HepG2 (cell line): ENCODE measurements around the gene AGAP3. TPM values are rescaled to one million over a fixed set of nuclear protein-coding genes. Genes with fewer than 3 reads are reported as not detected.

Experiments
- KDM2A ChIP-seq: sonication (generic); formaldehyde crosslinking; IDR thresholded peaks from 2 replicates; pipeline ENCODE4 v1.4.0; 2020; ENCODE audit warnings: low read depth, missing genetic modification reagents, borderline replicate concordance
- NFIB ChIP-seq: sonication (generic); formaldehyde crosslinking; IDR thresholded peaks from 2 replicates; pipeline ENCODE4 v1.9.0; 2021; ENCODE audit warnings: missing genetic modification reagents, mild to moderate bottlenecking, borderline replicate concordance
- SALL1 ChIP-seq: sonication (generic); formaldehyde crosslinking; IDR thresholded peaks from 2 replicates; pipeline ENCODE4 v1.8.0; 2022; ENCODE audit warnings: mild to moderate bottlenecking, missing genetic modification reagents
- TMF1 ChIP-seq: sonication (generic); formaldehyde crosslinking; IDR thresholded peaks from 2 replicates; pipeline ENCODE4 v1.8.1; 2022; ENCODE audit warnings: low read depth, missing genetic modification reagents
- YEATS2 ChIP-seq: sonication (generic); formaldehyde crosslinking; IDR thresholded peaks from 2 replicates; pipeline ENCODE4 v1.4.0; 2020; ENCODE audit warnings: missing genetic modification reagents, borderline replicate concordance
- ZNF724P ChIP-seq: sonication (generic); formaldehyde crosslinking; IDR thresholded peaks from 2 replicates; pipeline ENCODE4 v1.8.0; 2022; ENCODE audit warnings: missing genetic modification reagents, borderline replicate concordance
- ZNF747 ChIP-seq: sonication (generic); formaldehyde crosslinking; IDR thresholded peaks from 2 replicates; pipeline ENCODE4 v1.8.1; 2023; ENCODE audit warnings: missing genetic modification reagents, mild to moderate bottlenecking, borderline replicate concordance
- ZNF776 ChIP-seq: sonication (generic); formaldehyde crosslinking; IDR thresholded peaks from 2 replicates; pipeline ENCODE4 v1.4.0; 2020; ENCODE audit warnings: mild to moderate bottlenecking, missing genetic modification reagents
- polyA plus RNA-seq, 8 experiments: library from polyadenylated mRNA; depleted of rRNA in 3 of 8; stranded (reverse) in 7 of 8; unstranded in 1 of 8; fragments of >200 nt; fragmentation: Illumina TruSeq in 4 of 8; extraction: Trizol in 4 of 8; gene quantifications; 2 replicates each; pipeline versions ENCODE4 v1.2.1 to v1.2.3, GENCODE V29; 2011 to 2016; ENCODE audit warnings: low read depth in 4 of 8, missing spikeins in 1 of 8, mixed read lengths in 1 of 8; ENCODE audit not compliant: insufficient read depth in 1 of 8
- total RNA-seq, 5 experiments: library from RNA; depleted of rRNA; stranded (reverse); fragments of >200 nt; fragmentation: Illumina TruSeq; extraction: Trizol; gene quantifications; 2 replicates each; pipeline ENCODE4 v1.2.3, GENCODE V29; 2016; ENCODE audit warnings: low read depth in 1 of 5
- TF ChIP-seq, protein P1 (sequence below): sonication (generic); formaldehyde crosslinking; IDR thresholded peaks from 2 replicates; pipeline ENCODE4 v1.8.0; 2022; ENCODE audit warnings: missing genetic modification reagents, mild to moderate bottlenecking, inconsistent platforms, borderline replicate concordance
- TF ChIP-seq, protein P2 (sequence below): sonication (generic); formaldehyde crosslinking; IDR thresholded peaks from 2 replicates; pipeline ENCODE4 v1.8.1; 2023; ENCODE audit warnings: mild to moderate bottlenecking, moderate library complexity, missing genetic modification reagents
- TF ChIP-seq, protein P3 (sequence below): sonication (generic); formaldehyde crosslinking; IDR thresholded peaks from 2 replicates; pipeline ENCODE4 v1.5.1; 2020; ENCODE audit warnings: missing genetic modification reagents, mild to moderate bottlenecking, borderline replicate concordance
- TF ChIP-seq, protein P4 (sequence below): sonication (generic); formaldehyde crosslinking; IDR thresholded peaks from 2 replicates; pipeline ENCODE4 v1.4.0; 2020; ENCODE audit warnings: missing genetic modification reagents, borderline replicate concordance
- TF ChIP-seq, protein P5 (sequence below): IDR thresholded peaks from 2 replicates; pipeline ENCODE4 v1.6.1; 2016; ENCODE audit warnings: low read depth, missing genetic modification reagents, missing compliant biosample characterization

Gene AGAP3
- total and polyA plus RNA-seq, 2 of the 13 experiments (the other 11 are each of a cell fraction or from before 2014, with no cell fraction given), result 31.3 to 61.4 TPM

DNA sequence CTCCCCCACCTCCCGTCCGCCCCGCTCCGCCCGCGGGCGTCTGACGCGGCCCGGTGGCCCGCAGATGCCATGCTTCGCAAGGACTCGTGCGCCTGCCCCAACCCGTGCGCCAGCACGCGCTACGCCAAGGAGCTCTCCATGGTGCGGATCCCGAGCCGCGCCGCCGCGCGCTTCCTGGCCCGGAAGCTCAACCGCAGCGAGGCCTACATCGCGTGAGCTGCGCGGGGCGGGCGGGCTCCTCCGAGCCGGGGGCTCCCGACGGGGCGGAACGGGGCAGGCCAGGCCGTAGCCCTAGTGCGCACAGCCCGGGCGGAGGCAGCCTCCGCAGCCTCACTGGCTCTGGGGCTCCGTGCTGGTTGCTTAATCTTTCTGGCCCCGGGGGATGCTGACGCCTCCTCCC lies 35.2 kb upstream of the AGAP3 start (continued):
- TF ChIP-seq, protein P1, sequence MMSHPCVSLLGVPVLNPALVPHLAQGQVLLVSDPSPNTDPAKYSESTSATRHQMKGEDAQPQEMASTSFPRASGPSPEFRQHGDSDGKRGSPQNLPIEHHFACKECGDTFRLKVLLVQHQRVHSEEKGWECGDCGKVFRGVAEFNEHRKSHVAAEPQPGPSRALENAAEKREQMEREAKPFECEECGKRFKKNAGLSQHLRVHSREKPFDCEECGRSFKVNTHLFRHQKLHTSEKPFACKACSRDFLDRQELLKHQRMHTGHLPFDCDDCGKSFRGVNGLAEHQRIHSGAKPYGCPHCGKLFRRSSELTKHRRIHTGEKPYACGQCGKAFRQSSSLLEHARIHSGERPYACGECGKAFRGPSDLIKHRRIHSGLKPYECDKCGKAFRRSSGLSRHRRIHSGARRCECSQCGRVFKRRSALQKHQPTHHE (CRISPR knock-in tag), result no peak
- no peak for TF ChIP-seq NFIB (CRISPR knock-in tag)
- peak; percentile 14; the same call in 1 of the 2 replicates for TF ChIP-seq SALL1 (CRISPR knock-in tag)
- no peak for TF ChIP-seq YEATS2 (CRISPR knock-in tag)
- TF ChIP-seq, protein P2, sequence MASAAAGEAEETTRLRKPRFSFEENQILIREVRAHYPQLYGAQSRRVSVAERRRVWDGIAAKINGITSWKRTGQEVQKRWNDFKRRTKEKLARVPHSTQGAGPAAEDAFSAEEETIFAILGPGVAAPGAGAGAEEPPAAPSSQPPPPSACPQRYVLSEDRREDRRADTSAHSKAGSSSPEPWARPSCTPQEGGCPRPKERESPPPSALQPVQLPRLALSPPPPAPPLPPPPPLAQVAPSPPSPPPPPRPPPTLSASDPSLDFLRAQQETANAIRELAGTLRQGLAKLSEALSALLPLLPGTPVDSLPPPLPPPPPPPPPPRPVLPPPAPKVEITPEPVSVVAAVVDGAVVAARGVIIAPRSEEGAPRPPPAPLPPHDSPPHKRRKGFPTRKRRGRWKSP (CRISPR knock-in tag), result no peak; the same call in 1 of the 2 replicates
- peak; percentile 61; the same call in 1 of the 2 replicates for TF ChIP-seq KDM2A (CRISPR knock-in tag)
- no peak for TF ChIP-seq ZNF724P (CRISPR knock-in tag)
- TF ChIP-seq, protein P3, sequence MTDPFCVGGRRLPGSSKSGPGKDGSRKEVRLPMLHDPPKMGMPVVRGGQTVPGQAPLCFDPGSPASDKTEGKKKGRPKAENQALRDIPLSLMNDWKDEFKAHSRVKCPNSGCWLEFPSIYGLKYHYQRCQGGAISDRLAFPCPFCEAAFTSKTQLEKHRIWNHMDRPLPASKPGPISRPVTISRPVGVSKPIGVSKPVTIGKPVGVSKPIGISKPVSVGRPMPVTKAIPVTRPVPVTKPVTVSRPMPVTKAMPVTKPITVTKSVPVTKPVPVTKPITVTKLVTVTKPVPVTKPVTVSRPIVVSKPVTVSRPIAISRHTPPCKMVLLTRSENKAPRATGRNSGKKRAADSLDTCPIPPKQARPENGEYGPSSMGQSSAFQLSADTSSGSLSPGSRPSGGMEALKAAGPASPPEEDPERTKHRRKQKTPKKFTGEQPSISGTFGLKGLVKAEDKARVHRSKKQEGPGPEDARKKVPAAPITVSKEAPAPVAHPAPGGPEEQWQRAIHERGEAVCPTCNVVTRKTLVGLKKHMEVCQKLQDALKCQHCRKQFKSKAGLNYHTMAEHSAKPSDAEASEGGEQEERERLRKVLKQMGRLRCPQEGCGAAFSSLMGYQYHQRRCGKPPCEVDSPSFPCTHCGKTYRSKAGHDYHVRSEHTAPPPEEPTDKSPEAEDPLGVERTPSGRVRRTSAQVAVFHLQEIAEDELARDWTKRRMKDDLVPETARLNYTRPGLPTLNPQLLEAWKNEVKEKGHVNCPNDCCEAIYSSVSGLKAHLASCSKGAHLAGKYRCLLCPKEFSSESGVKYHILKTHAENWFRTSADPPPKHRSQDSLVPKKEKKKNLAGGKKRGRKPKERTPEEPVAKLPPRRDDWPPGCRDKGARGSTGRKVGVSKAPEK (CRISPR knock-in tag), result no peak
- no peak for TF ChIP-seq TMF1 (CRISPR knock-in tag)
- TF ChIP-seq, protein P4, sequence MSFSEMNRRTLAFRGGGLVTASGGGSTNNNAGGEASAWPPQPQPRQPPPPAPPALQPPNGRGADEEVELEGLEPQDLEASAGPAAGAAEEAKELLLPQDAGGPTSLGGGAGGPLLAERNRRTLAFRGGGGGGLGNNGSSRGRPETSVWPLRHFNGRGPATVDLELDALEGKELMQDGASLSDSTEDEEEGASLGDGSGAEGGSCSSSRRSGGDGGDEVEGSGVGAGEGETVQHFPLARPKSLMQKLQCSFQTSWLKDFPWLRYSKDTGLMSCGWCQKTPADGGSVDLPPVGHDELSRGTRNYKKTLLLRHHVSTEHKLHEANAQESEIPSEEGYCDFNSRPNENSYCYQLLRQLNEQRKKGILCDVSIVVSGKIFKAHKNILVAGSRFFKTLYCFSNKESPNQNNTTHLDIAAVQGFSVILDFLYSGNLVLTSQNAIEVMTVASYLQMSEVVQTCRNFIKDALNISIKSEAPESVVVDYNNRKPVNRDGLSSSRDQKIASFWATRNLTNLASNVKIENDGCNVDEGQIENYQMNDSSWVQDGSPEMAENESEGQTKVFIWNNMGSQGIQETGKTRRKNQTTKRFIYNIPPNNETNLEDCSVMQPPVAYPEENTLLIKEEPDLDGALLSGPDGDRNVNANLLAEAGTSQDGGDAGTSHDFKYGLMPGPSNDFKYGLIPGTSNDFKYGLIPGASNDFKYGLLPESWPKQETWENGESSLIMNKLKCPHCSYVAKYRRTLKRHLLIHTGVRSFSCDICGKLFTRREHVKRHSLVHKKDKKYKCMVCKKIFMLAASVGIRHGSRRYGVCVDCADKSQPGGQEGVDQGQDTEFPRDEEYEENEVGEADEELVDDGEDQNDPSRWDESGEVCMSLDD, result no peak
- no peak for TF ChIP-seq ZNF747 (CRISPR knock-in tag)
- TF ChIP-seq ZNF776, result no peak
- TF ChIP-seq, protein P5, sequence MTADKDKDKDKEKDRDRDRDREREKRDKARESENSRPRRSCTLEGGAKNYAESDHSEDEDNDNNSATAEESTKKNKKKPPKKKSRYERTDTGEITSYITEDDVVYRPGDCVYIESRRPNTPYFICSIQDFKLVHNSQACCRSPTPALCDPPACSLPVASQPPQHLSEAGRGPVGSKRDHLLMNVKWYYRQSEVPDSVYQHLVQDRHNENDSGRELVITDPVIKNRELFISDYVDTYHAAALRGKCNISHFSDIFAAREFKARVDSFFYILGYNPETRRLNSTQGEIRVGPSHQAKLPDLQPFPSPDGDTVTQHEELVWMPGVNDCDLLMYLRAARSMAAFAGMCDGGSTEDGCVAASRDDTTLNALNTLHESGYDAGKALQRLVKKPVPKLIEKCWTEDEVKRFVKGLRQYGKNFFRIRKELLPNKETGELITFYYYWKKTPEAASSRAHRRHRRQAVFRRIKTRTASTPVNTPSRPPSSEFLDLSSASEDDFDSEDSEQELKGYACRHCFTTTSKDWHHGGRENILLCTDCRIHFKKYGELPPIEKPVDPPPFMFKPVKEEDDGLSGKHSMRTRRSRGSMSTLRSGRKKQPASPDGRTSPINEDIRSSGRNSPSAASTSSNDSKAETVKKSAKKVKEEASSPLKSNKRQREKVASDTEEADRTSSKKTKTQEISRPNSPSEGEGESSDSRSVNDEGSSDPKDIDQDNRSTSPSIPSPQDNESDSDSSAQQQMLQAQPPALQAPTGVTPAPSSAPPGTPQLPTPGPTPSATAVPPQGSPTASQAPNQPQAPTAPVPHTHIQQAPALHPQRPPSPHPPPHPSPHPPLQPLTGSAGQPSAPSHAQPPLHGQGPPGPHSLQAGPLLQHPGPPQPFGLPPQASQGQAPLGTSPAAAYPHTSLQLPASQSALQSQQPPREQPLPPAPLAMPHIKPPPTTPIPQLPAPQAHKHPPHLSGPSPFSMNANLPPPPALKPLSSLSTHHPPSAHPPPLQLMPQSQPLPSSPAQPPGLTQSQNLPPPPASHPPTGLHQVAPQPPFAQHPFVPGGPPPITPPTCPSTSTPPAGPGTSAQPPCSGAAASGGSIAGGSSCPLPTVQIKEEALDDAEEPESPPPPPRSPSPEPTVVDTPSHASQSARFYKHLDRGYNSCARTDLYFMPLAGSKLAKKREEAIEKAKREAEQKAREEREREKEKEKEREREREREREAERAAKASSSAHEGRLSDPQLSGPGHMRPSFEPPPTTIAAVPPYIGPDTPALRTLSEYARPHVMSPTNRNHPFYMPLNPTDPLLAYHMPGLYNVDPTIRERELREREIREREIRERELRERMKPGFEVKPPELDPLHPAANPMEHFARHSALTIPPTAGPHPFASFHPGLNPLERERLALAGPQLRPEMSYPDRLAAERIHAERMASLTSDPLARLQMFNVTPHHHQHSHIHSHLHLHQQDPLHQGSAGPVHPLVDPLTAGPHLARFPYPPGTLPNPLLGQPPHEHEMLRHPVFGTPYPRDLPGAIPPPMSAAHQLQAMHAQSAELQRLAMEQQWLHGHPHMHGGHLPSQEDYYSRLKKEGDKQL (CRISPR knock-in tag), result no peak
